WTC11 (cell line): Measurements from ENCODE around the gene LMF2. TPM values are rescaled to one million over a fixed set of nuclear protein-coding genes. Genes with fewer than 3 reads are reported as not detected.

Experiments used
- ARID4B ChIP-seq: sonication (generic); formaldehyde crosslinking; IDR thresholded peaks from 2 replicates; pipeline ENCODE4 v1.8.0; 2023; ENCODE audit warnings: missing genetic modification reagents, mild to moderate bottlenecking, borderline replicate concordance
- ATF1 ChIP-seq: sonication (generic); formaldehyde crosslinking; IDR thresholded peaks from 2 replicates; pipeline ENCODE4 v1.8.1; 2023; ENCODE audit warnings: mild to moderate bottlenecking, moderate library complexity, missing genetic modification reagents
- E2F4 ChIP-seq: sonication (generic); formaldehyde crosslinking; IDR thresholded peaks from 2 replicates; pipeline ENCODE4 v1.8.1; 2022; ENCODE audit warnings: low read depth, mild to moderate bottlenecking, moderate library complexity, missing genetic modification reagents, borderline replicate concordance
- FOXK1 ChIP-seq: sonication (generic); formaldehyde crosslinking; IDR thresholded peaks from 2 replicates; pipeline ENCODE4 v1.8.0; 2022; ENCODE audit warnings: mild to moderate bottlenecking, moderate library complexity, missing genetic modification reagents
- GTF2I ChIP-seq: fragments of 250-450 bp; sonication (Bioruptor Pico); conservative IDR thresholded peaks from 2 replicates; pipeline ENCODE4 v1.4.0; 2021; ENCODE audit warnings: mild to moderate bottlenecking
- HMGXB4 ChIP-seq: sonication (generic); formaldehyde crosslinking; IDR thresholded peaks from 2 replicates; pipeline ENCODE4 v1.8.1; 2023; ENCODE audit warnings: mild to moderate bottlenecking, moderate library complexity, missing genetic modification reagents
- JUN ChIP-seq: sonication (generic); formaldehyde crosslinking; IDR thresholded peaks from 2 replicates; pipeline ENCODE4 v1.8.0; 2023; ENCODE audit warnings: mild to moderate bottlenecking, missing genetic modification reagents
- PRDM15 ChIP-seq: sonication (generic); formaldehyde crosslinking; IDR thresholded peaks from 2 replicates; pipeline ENCODE4 v1.8.0; 2022; ENCODE audit warnings: missing genetic modification reagents
- RELA ChIP-seq: sonication (generic); formaldehyde crosslinking; IDR thresholded peaks from 2 replicates; pipeline ENCODE4 v1.8.1; 2022; ENCODE audit warnings: missing genetic modification reagents, mild to moderate bottlenecking, borderline replicate concordance
- USF1 ChIP-seq: sonication (generic); formaldehyde crosslinking; IDR thresholded peaks from 2 replicates; pipeline ENCODE4 v1.8.0; 2022; ENCODE audit warnings: mild to moderate bottlenecking, missing genetic modification reagents
- USF2 ChIP-seq: sonication (generic); formaldehyde crosslinking; IDR thresholded peaks from 2 replicates; pipeline ENCODE4 v1.8.1; 2023; ENCODE audit warnings: mild to moderate bottlenecking, missing genetic modification reagents, moderate library complexity
- ZBTB43 ChIP-seq: sonication (generic); formaldehyde crosslinking; IDR thresholded peaks from 2 replicates; pipeline ENCODE4 v1.8.1; 2023; ENCODE audit warnings: mild to moderate bottlenecking, missing genetic modification reagents
- ZMAT4 ChIP-seq: fragments of 250-450 bp; sonication (Bioruptor Pico); IDR thresholded peaks from 2 replicates; pipeline ENCODE4 v1.9.0; 2021; ENCODE audit warnings: mild to moderate bottlenecking
- ZNF416 ChIP-seq: fragments of 250-450 bp; sonication (Bioruptor Pico); IDR thresholded peaks from 2 replicates; pipeline ENCODE4 v1.9.0; 2021; ENCODE audit warnings: mild to moderate bottlenecking, inconsistent platforms
- ZNF423 ChIP-seq: fragments of 250-450 bp; sonication (Bioruptor Pico); IDR thresholded peaks from 2 replicates; pipeline ENCODE4 v2.1.2; 2022; ENCODE audit warnings: mild to moderate bottlenecking, moderate library complexity
- ZNF532 ChIP-seq: fragments of 250-450 bp; sonication (Bioruptor Pico); IDR thresholded peaks from 2 replicates; pipeline ENCODE4 v1.9.0; 2021; ENCODE audit warnings: mild to moderate bottlenecking, borderline replicate concordance
- total RNA-seq: library from RNA; stranded (reverse); gene quantifications from 3 replicates; pipeline ENCODE4 v1.2.3, GENCODE V29; 2021

LMF2 gene
- total RNA-seq, 1 experiment from 2014 or later: 43.7 TPM

GRCh38 chr22:50525104-50525857 lies 17.8 kb upstream of the LMF2 start, which contains the start of gene SCO2 (continued):
- TF ChIP-seq ZNF532 (CRISPR knock-in tag) (no peak), ATF1 (CRISPR knock-in tag) (no peak), JUN (CRISPR knock-in tag) (peak; percentile 25; the same call in 1 of the 2 replicates), ZNF423 (peak; percentile 63; the same call in 1 of the 2 replicates), FOXK1 (peak; percentile 69), HMGXB4 (CRISPR knock-in tag) (peak; percentile 84; the same call in 1 of the 2 replicates), GTF2I (no peak), PRDM15 (CRISPR knock-in tag) (peak; percentile 36), USF2 (CRISPR knock-in tag) (peak; percentile 98), ZMAT4 (CRISPR knock-in tag) (no peak), E2F4 (peak; percentile 77; the same call in 1 of the 2 replicates), ARID4B (peak; percentile 90; the same call in 1 of the 2 replicates), ZNF416 (CRISPR knock-in tag) (no peak), USF1 (peak; percentile 98), RELA (no peak), ZBTB43 (CRISPR knock-in tag) (peak; percentile 50; the same call in 1 of the 2 replicates)
